Smooth muscle cell of the brain vasculature (primary cell): ENCODE measurements around the gene PDLIM3.
"Not testable (repeated sequence)": the region's sequence is repeated elsewhere in the genome, so short reads cannot be mapped to it uniquely, and the experiment has no call there.

ENCODE experiments used
- DNase-seq: peaks from one replicate; pipeline ENCODE4 v3.0.0-alpha.2; 2012; ENCODE audit warnings: low read depth, low spot score

The PDLIM3 gene

GRCh38 chr4:185522451-185522850 is 12.9 kb downstream of the PDLIM3 start:
- DNase-seq: no peak

- no peak for DNase-seq
Observed at GRCh38 chr4:185520119-185520518, 15.2 kb downstream of the PDLIM3 start.

GRCh38 chr4:185518494-185518893 is 16.8 kb downstream of the PDLIM3 start:
- DNase-seq: no peak

GRCh38 chr4:185518069-185518468 is 17.2 kb downstream of the PDLIM3 start:
- no peak for DNase-seq

- no peak for DNase-seq
Observed at GRCh38 chr4:185515248-185515647, 20.1 kb downstream of the PDLIM3 start.

- no peak for DNase-seq
Observed at GRCh38 chr4:185514182-185514697, 21.1 kb downstream of the PDLIM3 start.

GRCh38 chr4:185513489-185514181 is 21.7 kb downstream of the PDLIM3 start:
- no peak for DNase-seq

GRCh38 chr4:185512516-185512915 is 22.8 kb downstream of the PDLIM3 start:
- DNase-seq: no peak

- DNase-seq: not testable (repeated sequence)
Observed at GRCh38 chr4:185511243-185511642, 24.1 kb downstream of the PDLIM3 start.

GRCh38 chr4:185510806-185511205 is 24.5 kb downstream of the PDLIM3 start:
- DNase-seq: no peak

- DNase-seq: no peak
Observed at GRCh38 chr4:185508181-185508580, 27.1 kb downstream of the PDLIM3 start.

GRCh38 chr4:185506422-185506821 is 28.9 kb downstream of the PDLIM3 start:
- no peak for DNase-seq

- DNase-seq: no peak
Observed at GRCh38 chr4:185504098-185505047, 30.9 kb downstream of the PDLIM3 start.

- no peak for DNase-seq
Observed at GRCh38 chr4:185502386-185502785, 32.9 kb downstream of the PDLIM3 start.

GRCh38 chr4:185500576-185500975 is 34.7 kb downstream of the PDLIM3 start:
- no peak for DNase-seq

GRCh38 chr4:185500035-185500434 is 35.3 kb downstream of the PDLIM3 start:
- no peak for DNase-seq

- no peak for DNase-seq
Observed at GRCh38 chr4:185488650-185489049, 46.7 kb downstream of the PDLIM3 start.

- DNase-seq: no peak
Observed at GRCh38 chr4:185481401-185481800, 53.9 kb downstream of the PDLIM3 start.

- DNase-seq: no peak
Observed at GRCh38 chr4:185480016-185480732, 55.1 kb downstream of the PDLIM3 start.

GRCh38 chr4:185479507-185479971 is 55.8 kb downstream of the PDLIM3 start:
- DNase-seq: no peak

GRCh38 chr4:185473247-185473646 is 62.1 kb downstream of the PDLIM3 start:
- DNase-seq: no peak

- no peak for DNase-seq
Observed at GRCh38 chr4:185472103-185472542, 63.2 kb downstream of the PDLIM3 start.
